Measurements from ENCODE around the gene CLK3.
"Not testable (repeated sequence)": the region's sequence is repeated elsewhere in the genome, so short reads cannot be mapped to it uniquely, and the experiment has no call there.

CLK3 gene

DNA sequence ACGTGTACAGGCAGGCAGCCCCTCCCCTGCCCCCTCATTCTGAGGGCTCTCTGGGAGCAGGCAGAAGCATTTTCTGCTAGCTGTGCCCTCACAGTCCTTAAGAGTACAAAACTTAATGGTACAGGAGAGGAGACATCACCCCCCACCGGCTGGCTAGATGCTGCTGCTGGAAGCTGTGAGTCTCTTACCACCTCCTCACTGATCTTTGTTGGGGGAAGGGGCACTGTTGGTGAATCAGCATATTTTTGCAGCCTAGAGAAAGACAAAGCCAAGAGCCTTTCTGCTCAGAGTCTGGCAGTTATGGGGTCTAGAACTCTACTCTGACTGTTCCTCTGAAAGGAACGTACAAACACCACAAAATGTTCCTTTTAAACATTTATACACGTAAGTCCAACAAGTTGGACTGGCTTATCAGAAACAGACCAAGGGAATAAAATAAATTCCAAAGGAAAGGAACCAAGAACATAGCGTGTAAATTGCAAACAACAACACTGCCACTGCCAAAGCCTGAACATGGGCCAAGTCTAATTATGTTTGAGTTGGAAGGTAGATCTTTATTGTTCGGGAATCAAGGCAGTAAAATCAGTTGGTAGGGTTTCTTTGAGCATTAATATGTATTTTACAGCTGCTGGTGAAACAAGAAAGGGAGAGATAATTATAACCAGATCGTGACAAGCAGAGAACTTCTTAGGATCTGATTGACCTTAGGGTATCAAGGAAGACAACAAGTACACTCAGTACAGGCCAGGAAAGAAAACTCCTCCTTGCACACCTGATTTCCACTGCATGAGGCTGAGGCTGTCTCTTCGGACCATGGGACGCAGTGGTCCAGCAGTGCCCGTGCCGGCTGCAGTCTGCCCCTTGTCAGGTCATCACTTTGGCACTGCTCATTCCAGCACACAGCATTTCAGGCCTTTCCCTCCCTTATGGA, 27.4 kb downstream of the CLK3 start:
- no peak for DNase-seq (ENCODE audit: low read depth)

GRCh38 chr15:74643665-74644204, 28.1 kb downstream of the CLK3 start:
- DNase-seq (ENCODE audit: low read depth) = no peak

GRCh38 chr15:74646480-74646879, 30.8 kb downstream of the CLK3 start:
- no peak for DNase-seq (ENCODE audit: low read depth)

DNA sequence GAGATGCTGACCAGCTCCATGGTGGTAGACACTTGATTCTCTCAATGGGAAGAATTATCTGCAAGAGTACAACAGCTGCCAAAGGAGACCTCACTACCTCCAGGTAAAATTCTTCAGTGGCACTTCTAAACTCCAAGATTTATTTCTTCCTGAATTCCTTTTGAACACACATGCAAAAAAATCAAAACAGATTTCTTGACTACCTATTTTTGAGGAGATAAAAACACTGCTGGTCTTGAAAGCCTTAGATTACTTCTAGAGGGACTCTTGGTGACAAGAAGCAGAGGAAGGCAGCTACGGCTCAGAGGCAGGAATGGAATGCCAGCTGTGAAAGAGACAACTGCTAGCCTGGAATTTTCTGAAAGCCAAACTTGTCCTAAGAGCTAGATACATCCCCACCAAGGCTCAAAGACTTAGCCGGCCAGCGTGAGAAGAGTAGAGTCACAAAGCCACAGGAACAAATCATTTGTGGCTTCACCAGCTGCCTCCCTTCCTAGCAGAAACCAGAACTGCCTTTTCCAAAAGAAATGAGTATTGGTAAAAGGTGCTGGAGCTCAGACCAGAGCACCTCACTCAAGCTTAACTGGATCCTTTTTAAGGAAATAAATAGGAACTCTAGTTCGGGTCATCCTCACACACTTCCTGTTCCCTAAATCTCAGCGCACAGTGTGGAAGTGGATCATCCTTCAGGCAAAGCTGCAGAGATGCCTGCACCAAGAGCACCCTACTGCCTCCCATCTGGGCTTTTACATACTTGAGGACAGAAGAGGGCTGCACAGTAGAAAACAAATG, 32.6 kb downstream of the CLK3 start:
- no peak for DNase-seq (ENCODE audit: low read depth)

DNA sequence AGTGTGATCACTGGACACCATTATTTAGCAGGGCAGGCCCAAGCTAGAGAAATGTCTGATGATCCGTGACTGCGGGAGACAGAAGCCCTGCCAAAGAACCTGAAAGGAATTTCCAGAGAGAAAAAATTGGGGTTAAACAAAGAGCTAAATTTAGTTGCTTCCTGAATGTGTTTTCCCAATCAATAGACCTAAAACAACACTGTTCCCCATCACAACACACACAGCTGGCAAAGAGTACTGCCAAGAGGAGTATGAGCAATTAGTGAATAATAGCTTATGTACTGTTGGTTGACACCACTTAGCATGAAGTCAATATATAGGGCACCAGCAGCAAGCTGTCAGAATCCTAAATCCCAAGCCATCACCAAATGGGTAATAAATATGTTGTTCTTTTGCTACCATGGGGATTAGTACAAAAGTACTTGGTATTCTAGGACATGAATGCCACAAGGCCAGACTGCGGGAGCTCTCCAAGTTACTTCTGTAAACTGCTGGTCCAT, 35.7 kb downstream of the CLK3 start:
- no peak for DNase-seq (ENCODE audit: low read depth)

- DNase-seq (ENCODE audit: low read depth) = no peak
These were observed 37.9 kb downstream of the CLK3 start for GRCh38 chr15:74653426-74654102.

DNA sequence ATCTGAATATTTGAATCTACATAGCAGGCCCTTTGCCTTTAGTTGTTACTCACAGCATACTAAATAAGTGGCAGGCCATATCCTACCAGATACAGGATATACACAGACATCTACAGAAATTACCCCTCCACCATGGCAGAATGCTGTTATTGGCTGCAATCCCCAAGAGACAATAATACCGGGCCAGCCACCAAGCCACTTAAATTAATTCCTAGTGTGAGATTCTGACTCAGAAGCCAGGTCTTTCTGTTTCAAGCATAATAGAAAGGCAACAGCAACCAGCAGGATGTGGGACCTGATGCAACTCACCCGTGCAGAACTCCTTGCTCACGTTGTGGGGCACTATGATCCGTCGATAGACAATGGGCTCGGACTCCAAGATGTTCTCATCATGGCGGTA, 39.8 kb downstream of the CLK3 start:
- no peak for DNase-seq (ENCODE audit: low read depth)

GRCh38 chr15:74656935-74657535, 41.4 kb downstream of the CLK3 start:
- DNase-seq (ENCODE audit: low read depth) = no peak

GRCh38 chr15:74657846-74658245, 42.2 kb downstream of the CLK3 start:
- DNase-seq (ENCODE audit: low read depth) = no peak

GRCh38 chr15:74661280-74661679, 45.6 kb downstream of the CLK3 start:
- DNase-seq (ENCODE audit: low read depth) = not testable (repeated sequence)

- DNase-seq (ENCODE audit: low read depth) = no peak
These were observed 46.6 kb downstream of the CLK3 start for GRCh38 chr15:74662064-74662860.

DNA sequence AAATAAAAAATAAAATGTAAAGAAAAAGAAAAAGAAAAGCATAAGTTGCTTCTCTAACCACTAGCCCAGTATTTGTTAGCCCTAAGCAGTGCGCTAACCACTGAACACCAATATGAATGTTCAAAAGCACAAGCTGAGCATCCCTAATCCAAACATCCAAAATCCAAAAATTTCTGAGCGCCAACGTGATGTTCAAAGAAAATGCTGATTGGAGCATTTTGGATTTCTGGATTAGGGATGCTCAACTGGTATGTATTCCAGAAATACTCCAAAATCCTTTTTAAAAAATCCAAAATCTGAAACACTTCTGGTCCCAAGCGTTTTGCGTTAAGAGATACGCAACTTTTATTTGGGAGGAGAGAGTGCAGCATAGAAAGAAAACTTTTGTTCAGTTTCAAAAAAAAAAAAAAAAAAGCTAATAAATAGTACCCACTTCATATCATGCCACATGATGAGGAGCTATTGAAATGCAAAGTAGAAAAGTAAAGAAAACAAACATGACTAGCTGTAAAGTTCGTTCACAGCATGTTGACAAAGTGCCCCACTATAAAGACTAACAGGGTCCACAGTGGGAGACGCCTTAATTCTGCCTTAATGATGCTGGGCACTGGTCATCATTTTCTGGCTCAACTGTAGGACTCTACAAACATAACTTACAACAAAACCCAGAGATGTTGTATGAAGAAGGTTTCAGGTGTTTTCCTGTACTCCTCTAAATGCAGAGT, 47.8 kb downstream of the CLK3 start:
- no peak for DNase-seq (ENCODE audit: low read depth)

DNA sequence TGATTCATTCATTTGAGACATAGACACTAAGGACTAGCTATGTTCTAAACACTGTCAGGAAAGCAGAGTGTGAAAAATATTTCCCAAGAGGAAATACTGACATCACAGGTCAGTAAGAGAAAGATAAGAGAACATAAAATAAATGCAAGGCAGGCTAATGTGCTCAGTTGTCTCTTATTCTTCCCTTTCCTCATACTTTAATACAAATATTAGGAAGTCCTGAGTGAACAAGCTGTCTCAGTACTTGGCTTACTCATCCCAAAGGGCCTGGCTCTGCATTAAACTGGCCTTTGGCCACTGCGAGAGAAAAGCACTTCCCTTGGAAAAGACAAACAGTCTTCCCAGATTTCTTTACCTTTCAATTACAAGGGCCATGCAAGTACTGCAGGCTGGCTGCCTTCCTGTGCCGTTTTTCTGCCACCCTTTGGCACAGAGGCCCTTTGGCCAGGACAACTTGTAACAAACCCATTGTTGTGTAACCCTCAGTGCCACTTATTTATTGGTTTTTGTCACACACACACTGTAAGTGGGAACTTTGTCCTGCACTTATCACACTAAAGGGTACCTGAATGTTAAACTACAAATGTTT, 48.5 kb downstream of the CLK3 start:
- no peak for DNase-seq (ENCODE audit: low read depth)

DNA sequence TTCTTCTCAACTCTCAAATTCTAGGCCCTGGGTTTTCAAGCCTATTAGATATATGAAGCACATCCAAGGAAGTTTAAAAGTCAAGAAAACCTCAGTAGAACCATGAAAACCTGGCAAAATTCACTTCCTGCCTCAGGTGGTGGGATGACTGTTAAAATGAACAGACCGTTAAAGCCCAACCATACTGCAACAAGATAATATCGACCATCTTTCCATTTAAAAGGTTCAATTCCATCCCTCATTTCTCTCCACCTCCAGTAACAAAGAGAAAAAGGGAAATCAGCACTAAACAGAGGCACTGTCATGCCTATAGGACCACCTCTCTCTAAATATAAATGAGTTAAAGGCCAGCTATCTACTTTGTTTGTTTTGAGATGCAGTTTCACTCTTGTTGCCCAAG, 49.0 kb downstream of the CLK3 start:
- DNase-seq (ENCODE audit: low read depth) = no peak

DNA sequence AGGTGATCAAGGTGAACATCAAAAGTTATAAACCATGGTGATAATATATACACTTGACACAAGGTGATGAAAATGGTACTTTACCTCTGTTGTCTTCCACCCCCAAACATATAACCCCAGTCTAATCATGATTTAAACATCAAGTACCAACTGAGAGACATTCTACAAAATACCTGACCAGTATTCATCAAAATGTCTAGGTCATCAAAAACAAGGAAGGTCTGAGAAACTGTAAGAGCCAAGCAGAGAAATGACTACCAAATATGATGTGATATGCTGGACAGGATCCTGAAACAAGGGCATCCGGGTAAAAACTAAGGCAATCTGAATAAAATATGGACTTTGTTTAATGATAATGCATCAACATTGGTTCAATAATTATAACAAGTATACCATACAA, 52.3 kb downstream of the CLK3 start:
- DNase-seq (ENCODE audit: low read depth) = no peak

DNA sequence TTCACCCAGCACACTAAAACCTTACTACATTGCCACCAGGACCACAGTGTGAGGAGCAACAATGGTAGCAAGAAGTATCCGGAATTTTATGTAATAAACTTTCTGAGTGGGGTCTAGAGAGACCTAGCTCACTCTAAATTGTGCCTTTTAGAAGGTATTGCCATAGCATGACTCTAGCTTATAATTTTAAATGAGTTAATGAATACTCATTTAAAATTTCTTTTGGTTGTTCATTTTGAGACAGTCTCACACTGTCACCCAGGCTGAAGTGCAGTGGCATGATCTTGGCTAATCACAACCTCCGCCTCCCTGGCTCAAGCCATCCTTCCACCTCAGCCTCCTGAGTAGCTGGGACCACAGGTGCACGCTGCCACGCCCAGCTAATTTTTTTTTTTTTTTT, 54.0 kb downstream of the CLK3 start:
- no peak for DNase-seq (ENCODE audit: low read depth)

GRCh38 chr15:74674161-74674560, 58.5 kb downstream of the CLK3 start:
- DNase-seq (ENCODE audit: low read depth) = no peak

DNA sequence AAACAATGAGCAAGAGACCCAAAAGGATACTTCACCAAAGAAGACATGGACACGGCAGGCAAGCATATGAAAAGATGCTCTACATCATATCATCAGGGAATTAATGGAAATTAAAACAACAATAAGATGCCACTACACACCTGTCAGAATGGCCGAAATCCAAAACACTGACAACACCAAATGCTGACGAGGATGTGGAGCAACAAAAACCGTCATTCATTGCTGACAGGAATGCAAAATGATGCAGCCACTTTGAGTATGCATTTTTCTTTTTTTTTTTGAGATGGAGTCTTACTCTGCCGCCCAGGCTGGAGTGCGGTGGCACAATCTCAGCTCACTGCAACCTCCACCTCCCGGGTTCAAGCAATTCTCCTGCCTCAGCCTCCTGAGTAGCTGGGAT, 61.2 kb downstream of the CLK3 start:
- no peak for DNase-seq (ENCODE audit: low read depth)

Measured in T-helper 22 cell (primary cell).